GM21390 (cell line): ENCODE data around the gene MOB3B.

Experiments used
- ATAC-seq: cut with Tn5 transposase; IDR thresholded peaks from one replicate; pipeline ENCODE4 v1.9.1; 2021; ENCODE audit not compliant: unreplicated experiment

MOB3B gene

DNA sequence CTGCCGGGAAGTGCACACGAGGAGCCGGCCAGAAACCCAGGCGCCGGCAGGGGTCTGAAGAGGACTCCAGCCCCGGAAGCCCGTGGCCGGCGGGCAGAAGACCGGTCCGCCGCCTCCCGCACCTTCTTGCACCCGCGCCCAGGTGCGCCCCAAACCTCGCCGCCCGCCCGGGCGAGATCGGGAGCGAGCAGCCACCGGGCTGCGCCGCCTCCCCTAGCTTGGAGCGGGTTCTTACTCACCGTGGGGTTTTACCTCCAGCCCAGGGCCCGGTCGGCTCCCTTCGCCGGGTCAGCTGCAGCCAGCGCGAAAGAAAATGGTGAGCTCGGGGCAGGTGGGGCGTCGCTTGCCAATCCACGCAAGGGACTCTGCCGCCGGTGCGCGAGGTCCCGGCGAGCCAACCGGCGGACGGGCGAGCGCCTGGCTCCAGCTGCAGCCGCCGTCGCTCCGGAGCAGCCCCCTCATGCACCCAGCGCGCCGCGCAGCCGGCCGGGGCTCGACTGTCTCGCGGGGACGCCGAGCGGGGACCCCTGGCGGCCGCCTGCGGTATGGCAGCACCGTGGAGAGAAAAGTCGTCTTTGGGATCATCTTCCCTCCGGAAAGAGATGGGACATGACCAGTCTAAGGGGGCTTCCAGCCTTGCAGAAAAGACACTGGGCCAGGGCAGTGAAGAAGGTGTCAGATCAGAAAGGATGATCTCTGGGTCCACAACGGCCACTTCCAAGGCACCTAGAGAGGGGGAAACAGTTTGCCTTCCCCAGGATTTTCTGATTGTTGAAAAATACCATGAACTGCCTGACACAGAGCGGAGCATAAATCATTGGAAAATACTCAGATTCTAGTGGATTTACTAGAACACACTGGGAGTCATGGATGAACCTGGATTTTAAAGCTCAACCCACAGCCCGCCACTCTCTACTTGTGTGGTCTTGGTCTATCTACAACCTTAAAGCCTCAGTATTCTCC, at the start of gene MOB3B:
Gene MOB3B, minus strand, starts transcription at position 499 of the 963 bp plus-strand sequence. CDS start 74,264 bp downstream, outside the sequence.
- peak; percentile 77 for ATAC-seq

DNA sequence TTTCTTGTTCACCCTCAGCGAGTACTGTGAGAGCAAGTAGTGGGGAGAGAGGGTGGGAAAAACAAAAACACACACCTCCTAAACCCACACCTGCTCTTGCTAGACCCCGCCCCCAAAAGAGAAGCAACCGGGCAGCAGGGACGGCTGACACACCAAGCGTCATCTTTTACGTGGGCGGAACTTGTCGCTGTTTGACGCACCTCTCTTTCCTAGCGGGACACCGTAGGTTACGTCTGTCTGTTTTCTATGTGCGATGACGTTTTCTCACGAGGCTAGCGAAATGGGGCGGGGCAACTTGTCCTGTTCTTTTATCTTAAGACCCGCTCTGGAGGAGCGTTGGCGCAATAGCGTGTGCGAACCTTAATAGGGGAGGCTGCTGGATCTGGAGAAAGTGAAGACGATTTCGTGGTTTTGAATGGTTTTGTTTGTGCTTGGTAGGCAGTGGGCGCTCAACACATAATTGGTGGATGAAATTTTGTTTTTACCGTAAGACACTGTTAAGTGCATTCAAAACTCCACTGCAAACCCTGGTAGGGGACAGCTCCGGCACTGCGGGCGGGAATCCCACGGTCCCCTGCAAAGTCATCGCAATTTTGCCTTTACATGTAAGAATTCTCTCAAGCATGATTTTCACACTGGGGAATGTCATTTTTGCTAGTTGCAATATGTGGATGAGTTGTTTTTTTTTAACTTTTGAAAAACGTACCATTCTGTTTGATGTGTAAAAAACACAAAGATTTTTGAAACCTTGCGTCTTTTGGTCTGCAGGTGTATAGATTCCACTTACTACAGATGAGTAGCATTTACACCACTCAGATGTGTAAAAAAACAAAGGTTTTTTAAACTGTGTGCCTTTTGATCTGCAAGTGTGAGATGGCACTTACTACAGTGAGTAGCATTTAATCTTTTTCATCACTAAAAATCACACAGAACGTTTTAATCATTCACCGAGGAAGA, 44.3 kb upstream of the MOB3B start:
- peak; percentile 84 for ATAC-seq

DNA sequence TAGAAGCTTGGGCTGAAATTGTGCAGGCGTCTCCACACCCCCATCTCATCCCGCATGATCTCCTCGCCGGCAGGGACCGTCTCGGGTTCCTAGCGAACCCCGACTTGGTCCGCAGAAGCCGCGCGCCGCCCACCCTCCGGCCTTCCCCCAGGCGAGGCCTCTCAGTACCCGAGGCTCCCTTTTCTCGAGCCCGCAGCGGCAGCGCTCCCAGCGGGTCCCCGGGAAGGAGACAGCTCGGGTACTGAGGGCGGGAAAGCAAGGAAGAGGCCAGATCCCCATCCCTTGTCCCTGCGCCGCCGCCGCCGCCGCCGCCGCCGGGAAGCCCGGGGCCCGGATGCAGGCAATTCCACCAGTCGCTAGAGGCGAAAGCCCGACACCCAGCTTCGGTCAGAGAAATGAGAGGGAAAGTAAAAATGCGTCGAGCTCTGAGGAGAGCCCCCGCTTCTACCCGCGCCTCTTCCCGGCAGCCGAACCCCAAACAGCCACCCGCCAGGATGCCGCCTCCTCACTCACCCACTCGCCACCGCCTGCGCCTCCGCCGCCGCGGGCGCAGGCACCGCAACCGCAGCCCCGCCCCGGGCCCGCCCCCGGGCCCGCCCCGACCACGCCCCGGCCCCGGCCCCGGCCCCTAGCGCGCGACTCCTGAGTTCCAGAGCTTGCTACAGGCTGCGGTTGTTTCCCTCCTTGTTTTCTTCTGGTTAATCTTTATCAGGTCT, 43.5 kb upstream of the MOB3B start, which contains the start of gene C9orf72:
Gene C9orf72, minus strand, starts transcription at position 564 of the 716 bp plus-strand sequence. CDS start 6,361 bp downstream, outside the sequence.
- ATAC-seq = peak; percentile 63

- peak; percentile 37 for ATAC-seq
Measured at GRCh38 chr9:27572566-27572917, 42.9 kb upstream of the MOB3B start.

GRCh38 chr9:27572061-27572460, 42.4 kb upstream of the MOB3B start:
- ATAC-seq = no peak

GRCh38 chr9:27571011-27571410, 41.4 kb upstream of the MOB3B start:
- ATAC-seq = no peak

- ATAC-seq = no peak
Measured at GRCh38 chr9:27569406-27569805, 39.8 kb upstream of the MOB3B start.

DNA sequence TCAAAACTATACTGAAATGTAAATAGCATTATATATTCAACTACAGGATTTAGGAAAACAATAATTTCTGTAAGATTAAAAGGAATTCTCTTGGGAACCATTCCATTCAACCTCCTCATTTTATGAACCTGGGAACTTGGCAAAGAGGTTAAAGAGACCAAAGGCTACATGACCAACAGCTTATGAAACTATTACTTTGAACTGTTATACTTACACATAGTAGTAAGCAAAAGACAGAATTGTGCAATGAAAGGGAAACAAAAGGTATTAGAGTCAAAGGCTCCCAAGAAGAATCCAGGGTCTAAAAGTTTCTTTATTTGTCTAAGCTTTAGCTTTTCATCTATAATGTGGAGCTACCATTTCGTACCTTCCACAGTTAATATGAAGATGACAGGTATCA, 36.5 kb upstream of the MOB3B start:
- no peak for ATAC-seq

DNA sequence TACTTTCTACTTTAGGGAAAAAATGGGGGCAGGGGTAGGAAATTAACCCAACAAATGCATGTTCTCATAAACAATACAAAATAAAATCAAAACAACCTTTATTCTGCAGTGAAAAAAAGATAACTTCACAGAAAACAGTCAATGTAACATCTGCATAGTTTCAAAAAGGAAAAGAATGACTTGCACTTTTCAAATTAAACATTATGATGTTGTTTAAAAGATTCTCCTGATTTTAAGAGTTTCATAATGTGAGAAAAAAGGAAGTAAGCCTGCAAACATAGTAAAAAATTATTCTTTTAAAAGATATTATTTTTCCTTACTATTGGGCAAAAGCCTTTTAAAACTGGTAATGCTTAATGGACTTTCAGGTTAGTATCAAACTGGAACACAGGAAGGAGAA, 36.1 kb upstream of the MOB3B start:
- no peak for ATAC-seq

DNA sequence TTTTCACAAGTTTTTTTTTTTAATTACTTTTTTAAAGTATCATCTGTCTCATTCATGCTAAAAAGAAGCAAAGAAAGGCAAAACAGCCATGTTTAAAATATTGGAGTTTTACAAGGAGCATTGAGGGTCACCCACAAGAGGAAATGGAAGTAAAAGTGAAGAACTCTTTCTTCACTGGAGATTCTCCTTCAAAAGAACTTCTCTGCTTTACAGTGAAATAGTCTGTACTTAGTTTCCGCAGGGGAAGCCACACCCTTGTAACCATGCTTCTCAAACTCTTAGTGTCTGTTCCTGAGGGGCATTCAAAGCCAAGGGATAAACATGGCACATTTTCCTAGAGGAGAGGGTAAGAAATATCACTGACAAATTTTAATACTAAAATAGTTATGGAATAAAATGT, 35.1 kb upstream of the MOB3B start:
- ATAC-seq = peak; percentile 44

- no peak for ATAC-seq
Measured at GRCh38 chr9:27563738-27564430, 34.3 kb upstream of the MOB3B start.

GRCh38 chr9:27561685-27562084, 32.1 kb upstream of the MOB3B start:
- peak; percentile 53 for ATAC-seq

GRCh38 chr9:27560457-27560856, 30.8 kb upstream of the MOB3B start:
- no peak for ATAC-seq

DNA sequence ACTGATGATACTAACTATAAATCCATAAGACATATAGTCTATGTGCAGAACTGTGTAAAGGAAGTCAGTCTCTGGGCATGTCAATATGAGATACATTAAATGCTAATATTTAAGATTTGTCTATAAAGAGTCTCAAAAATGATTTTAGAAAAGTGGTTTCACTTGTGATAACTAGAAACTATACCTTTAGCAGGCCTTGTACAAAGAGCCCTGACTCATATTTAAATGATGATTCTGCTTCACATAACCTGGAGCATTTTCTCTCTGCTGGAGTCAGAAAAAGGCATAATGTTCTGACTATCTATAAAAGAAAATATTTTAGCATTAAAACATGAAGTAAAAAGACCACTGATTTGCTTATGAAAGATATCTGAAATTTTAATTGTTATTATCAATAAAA, 28.7 kb upstream of the MOB3B start:
- ATAC-seq = no peak

DNA sequence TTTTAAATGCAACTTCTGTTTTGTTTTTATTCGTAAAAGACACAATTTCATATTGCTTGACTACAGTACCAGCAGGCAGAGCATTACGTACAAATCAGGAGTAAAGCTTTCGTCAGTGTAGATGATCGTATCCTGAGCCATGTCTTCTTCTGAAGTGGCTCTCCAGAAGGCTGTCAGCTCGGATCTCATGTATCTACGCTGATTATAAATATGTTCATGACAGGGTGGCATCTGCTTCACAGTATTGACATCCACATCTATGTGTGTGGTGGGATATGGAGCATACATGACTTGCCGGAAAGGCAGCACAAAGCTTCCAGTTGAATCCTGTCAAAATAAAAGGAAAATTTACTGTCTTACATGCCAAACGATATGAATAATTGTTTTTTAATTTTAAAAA, 26.9 kb upstream of the MOB3B start:
- no peak for ATAC-seq

GRCh38 chr9:27554712-27555111, 25.1 kb upstream of the MOB3B start:
- ATAC-seq = no peak

DNA sequence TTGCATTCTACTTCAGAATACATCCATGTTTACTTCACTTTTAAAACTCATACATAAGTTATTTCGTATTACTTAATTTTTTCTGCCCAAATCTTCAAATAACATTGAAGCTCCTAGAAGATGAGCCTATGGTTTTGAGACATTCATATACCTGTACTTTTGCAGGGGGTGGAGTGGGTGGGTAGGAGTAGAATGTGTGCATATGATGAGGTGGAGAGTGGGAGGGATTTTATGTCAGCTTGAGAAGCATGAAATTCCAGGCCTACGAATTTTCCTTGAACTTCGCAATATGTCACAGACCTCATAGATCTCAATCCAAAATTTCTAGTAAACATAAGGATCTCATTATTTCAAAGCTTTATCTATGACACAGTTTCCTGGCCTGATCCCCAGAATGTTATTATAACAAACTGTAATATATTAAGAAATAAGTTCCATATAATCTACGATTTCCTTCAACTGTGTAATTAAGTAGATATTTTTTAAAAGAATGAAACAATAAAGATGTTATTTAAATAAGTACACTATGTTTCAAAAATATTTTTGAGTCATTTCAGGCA, 19.7 kb upstream of the MOB3B start:
- ATAC-seq = no peak

GRCh38 chr9:27548055-27548741, 18.6 kb upstream of the MOB3B start:
- ATAC-seq = no peak

- no peak for ATAC-seq
Measured at GRCh38 chr9:27545471-27545870, 15.9 kb upstream of the MOB3B start.
